GM18507 (cell line): ENCODE results near the gene LRRN4CL.
"Not testable (repeated sequence)": the region's sequence is repeated elsewhere in the genome, so short reads cannot be mapped to it uniquely, and the experiment has no call there.

Experiments
- DNase-seq: peaks from one replicate; pipeline ENCODE4 v3.0.0; 2011; ENCODE audit warnings: low read depth; ENCODE audit not compliant: insufficient read length; ENCODE audit errors: extremely low spot score
- FAIRE-seq: peaks from 2 replicates; lab custom pipeline; 2011; peaks lifted over from hg19 to GRCh38; lab: Jason Lieb, UNC

Gene LRRN4CL

DNA sequence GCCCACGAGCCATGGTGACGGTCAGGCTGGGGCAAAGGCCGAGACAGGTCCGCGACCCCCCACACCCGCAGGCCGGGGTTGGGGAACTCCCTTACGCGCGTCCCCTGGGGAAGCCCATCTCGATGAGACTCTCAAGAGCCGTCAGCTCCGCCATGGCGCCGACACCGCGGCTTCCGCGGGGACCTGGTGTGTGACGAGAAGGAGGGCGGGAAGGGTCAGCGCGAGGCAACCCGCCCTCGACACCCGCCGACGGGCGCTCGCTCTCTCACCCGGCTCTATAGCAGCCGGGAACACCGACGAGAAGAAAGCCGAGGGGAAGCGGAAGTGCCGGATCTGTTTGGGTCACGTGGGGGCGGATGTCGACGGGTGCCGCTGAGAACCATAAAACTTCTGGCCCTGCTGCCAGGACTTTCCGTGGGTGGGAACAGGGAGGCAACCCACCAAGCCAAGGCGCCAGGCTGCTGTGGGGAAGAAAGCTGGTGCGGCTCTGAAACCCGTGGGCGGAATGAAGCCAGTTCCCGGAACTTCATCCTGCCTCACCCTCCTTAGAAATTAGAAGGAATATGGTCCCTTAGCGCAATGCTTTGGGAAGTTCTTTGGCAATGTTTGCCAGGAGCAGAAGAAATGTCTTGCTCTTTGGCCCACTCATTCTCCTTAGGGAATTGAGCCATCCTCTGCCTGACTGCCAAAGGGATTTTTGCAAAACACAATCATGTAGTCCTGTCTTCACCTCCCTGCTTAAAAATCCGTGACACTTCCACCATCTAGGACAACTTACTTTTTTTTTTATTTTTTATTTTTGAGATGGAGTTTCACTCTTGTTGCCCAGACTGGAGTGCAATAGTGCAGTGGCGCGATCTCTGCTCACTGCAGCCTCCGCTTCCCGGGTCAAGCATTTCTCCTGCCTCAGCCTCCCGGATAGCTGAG lies 10.3 kb downstream of the LRRN4CL start, which contains the start of gene UBXN1:
Gene UBXN1, minus strand, starts transcription at position 304 of the 927 bp plus-strand sequence. Its CDS starts 150 bp downstream, at position 154.
- FAIRE-seq: peak; percentile 77
- peak; percentile 87 for DNase-seq

- FAIRE-seq: no peak
Observed at GRCh38 chr11:62678433-62678769, 10.9 kb downstream of the LRRN4CL start.

DNA sequence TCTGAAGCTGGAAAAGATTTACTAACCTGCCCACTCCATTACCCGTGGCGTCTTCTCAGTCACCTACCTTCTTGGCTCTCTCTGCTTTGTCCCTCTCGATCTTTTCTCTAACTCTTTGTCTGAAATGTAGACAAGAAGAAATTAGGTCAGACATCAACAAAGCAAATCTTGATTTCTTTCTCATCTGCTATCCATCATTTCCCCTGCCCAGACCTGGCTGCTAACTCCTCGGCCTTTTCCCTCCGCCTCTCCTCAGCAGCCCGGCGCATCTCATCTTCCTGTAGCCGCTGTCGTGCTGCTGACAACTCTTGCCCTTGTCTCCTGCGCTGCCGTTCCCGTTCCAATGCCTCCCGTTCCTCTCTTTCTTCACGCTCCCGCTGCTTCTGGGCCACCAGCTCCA lies 11.6 kb downstream of the LRRN4CL start:
- DNase-seq: no peak
- no peak for FAIRE-seq

More at GRCh38 chr11:62678433-62678769, 10.9 kb downstream of the LRRN4CL start:
- DNase-seq: no peak

DNA sequence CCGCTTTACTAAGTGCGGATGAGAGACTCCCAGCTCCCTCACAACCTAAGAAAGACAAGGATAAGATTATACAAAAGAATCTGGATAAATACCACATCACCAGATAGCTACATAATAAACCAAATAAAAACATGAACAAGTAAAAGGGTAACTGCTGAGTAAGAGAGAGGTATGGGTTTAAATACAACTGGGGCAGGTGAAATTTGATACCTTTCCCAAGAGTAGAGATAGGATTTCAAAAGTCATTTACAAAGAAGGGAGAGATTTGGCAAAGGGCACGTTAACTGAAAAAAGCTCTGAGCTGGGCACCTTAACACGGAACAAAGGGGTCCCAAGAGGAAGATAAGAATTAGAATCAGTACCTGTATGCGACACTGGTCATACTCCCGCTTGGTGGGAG lies 12.2 kb downstream of the LRRN4CL start:
- no peak for FAIRE-seq

GRCh38 chr11:62676698-62677097 lies 12.6 kb downstream of the LRRN4CL start:
- no peak for FAIRE-seq
- DNase-seq: no peak

More for the DNA sequence above, 12.2 kb downstream of the LRRN4CL start:
- DNase-seq: no peak

- FAIRE-seq, DNase-seq: not testable (repeated sequence)
Observed at GRCh38 chr11:62675415-62675814, 13.9 kb downstream of the LRRN4CL start.

GRCh38 chr11:62673196-62673525 lies 16.2 kb downstream of the LRRN4CL start:
- FAIRE-seq: no peak
- no peak for DNase-seq

- FAIRE-seq (no peak), DNase-seq (peak; percentile 69)
Observed at GRCh38 chr11:62671608-62672389, 17.5 kb downstream of the LRRN4CL start, which contains the start of the genes LBHD1 and UQCC3. Gene LBHD1 (minus strand): TSS chr11:62672267. CDS start chr11:62670031, 2,236 bp downstream. Gene UQCC3 (plus strand): TSS chr11:62671673. CDS start chr11:62671746, 73 bp downstream.

GRCh38 chr11:62671236-62671607 lies 18.1 kb downstream of the LRRN4CL start:
- FAIRE-seq (no peak), DNase-seq (no peak)

DNA sequence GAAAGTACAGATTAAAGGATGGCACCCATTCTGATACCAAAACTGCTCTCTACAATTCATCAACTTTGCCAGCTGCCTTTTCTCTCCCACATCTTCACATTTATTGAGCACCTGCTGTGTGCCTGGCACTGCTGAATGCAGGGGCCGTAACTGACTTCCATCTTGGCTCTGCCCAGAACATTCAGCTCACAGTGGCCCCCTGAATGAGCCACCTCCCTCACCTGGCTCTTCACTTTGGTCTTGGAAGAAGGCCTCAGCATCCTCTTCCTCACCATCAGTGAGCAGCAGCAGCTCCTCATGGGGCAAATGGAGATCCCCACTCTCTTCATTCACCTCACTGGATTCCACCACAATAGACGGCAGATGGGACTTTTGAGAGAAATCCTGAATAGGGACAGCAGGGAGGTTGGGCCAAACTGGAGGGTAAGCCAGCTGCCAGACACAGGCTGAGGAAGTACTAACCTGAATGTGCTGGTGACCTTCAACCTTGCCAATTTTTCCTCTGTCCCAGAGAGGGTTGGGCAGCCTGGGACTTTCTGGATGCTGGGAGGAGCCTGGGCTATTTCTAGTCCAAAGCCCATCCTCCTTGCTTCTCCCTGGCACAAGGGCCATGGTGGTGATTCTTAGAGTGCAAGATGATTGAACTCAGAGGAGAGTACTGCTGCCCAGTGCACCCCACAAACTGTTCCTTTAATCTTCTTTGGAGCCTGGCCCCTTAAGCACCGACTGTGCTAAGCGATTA lies 19.7 kb downstream of the LRRN4CL start:
- DNase-seq: no peak
- FAIRE-seq: no peak

- DNase-seq (no peak), FAIRE-seq (no peak)
Observed at GRCh38 chr11:62667460-62667859, 21.9 kb downstream of the LRRN4CL start.

DNA sequence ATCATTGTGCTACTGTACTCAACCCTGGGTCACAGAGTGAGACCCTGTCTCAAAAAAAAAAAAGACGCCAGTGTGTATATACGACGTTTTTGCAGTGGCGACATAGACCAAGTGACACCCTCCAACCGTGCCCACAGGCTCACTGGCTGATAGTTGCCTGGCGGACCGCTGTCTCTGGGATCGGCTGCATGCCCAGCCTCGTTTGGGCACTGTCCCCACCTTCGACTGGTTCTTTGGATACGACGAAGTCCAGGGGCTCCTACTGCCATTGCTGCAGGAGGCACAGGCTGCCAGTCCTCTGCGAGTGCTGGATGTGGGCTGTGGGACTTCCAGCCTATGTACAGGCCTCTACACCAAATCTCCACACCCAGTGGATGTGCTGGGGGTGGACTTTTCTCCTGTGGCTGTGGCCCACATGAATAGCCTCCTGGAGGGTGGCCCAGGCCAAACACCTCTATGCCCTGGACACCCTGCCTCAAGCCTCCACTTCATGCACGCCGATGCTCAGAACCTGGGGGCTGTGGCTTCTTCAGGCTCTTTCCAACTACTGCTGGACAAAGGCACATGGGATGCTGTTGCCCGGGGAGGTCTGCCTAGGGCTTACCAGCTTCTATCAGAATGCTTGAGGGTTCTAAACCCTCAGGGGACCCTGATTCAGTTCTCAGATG lies 22.9 kb downstream of the LRRN4CL start:
- DNase-seq (no peak), FAIRE-seq (no peak)

DNA sequence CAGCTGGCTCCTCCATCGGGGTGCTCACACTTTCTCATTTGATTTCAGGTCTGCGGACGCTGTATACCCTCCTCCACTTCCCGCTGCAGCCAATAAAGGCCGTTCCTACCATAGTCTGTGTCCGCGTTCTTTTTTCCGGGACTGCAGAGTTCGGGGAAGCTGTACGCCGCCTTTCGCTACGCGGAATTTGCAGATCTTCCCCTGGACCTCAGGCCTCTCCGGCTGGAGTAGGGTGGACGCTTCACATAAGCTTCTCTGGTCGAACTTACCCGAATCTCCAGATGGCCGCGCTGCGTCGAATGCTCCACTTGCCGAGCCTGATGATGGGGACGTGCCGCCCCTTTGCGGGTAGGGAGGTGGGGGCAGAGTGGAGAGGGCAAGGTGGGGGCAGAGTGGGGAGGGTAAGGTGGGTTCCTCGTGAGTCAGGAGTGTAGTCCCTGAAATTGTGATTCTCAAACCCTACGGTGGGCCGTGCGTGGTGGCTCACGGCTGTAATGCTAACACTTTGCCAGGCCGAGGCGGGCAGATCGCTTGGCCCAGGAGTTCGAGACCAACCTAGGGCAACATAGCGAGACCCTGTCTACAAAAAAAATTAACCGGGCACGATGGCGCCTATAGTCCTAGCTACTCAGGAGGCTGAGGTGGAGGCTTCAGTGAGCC lies 23.6 kb downstream of the LRRN4CL start:
- FAIRE-seq (no peak), DNase-seq (no peak)

GRCh38 chr11:62665075-62665598 lies 24.2 kb downstream of the LRRN4CL start, which contains the start of the genes C11orf98 and CSKMT:
Gene C11orf98 (minus strand): TSS chr11:62665210. CDS start chr11:62665169, 41 bp downstream.
Gene CSKMT (plus strand): TSS chr11:62665312. CDS start chr11:62665880, 568 bp downstream.
- peak; percentile 73 for FAIRE-seq
- peak; percentile 92 for DNase-seq

DNA sequence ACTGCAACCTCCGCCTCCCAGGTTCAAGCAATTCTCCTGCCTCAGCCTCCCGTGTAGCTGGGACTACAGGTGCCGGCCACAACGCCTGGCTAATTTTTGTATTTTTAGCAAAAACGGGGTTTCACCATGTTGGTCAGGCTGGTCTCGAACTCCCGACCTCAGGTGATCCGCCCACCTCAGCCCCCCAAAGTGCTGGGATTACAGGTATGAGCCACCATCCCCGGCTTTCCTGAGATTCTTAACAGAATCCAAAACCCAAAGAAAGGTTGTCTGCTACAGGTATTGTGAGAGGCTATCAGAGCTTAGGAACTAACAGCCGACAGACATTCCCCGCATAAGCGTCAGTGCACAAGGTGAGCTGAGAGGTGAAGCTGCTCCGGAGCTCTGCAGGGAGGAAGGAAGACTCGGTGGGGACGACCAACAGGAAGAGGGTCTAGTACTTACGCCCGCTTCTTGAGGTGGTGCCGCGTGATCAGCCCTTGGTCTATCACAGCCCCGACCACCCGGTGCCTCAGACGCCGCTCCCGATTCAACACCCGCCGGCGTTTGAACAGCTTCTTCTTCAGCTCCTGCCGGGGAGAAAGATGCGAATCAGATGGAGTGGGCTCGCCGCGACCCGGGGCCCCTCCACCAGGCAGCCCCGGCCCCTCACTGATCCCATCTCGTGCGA lies 24.8 kb downstream of the LRRN4CL start:
- FAIRE-seq: peak; percentile 49
- DNase-seq: no peak

GRCh38 chr11:62656796-62657429 lies 32.4 kb downstream of the LRRN4CL start:
- DNase-seq (no peak), FAIRE-seq (no peak)

- no peak for DNase-seq
- no peak for FAIRE-seq
Observed at GRCh38 chr11:62654297-62654696, 35.0 kb downstream of the LRRN4CL start.
